GM21515 (cell line): ENCODE data around the gene PON1.

Experiments used
- ATAC-seq: cut with Tn5 transposase; IDR thresholded peaks from one replicate; pipeline ENCODE4 v1.9.1; 2021; ENCODE audit not compliant: unreplicated experiment

PON1 gene

GRCh38 chr7:95261895-95262415 is 62.4 kb downstream of the PON1 start:
- ATAC-seq = no peak

GRCh38 chr7:95255691-95256090 is 68.6 kb downstream of the PON1 start:
- no peak for ATAC-seq

GRCh38 chr7:95253986-95254385 is 70.3 kb downstream of the PON1 start:
- ATAC-seq = no peak

GRCh38 chr7:95251966-95252365 is 72.4 kb downstream of the PON1 start:
- ATAC-seq = no peak

- ATAC-seq = no peak
Observed at GRCh38 chr7:95250571-95250970, 73.8 kb downstream of the PON1 start.
